AG04449 (cell line): ENCODE data around the gene LZTS3.
"Not testable (repeated sequence)": the region's sequence is repeated elsewhere in the genome, so short reads cannot be mapped to it uniquely, and the experiment has no call there.

ENCODE experiments used
- CTCF ChIA-PET: fragments of 350-600 bp; formaldehyde crosslinking; extraction: SDS; loops from one replicate; lab custom pipeline; 2021; ENCODE audit warnings: antibody characterized with exemption; lab: Yijun Ruan, JAX
- POLR2A ChIA-PET: fragments of 400-600, 350-600 bp; formaldehyde crosslinking; extraction: SDS; loops from one replicate; lab custom pipeline; 2020; ENCODE audit warnings: antibody characterized with exemption, inconsistent platforms; lab: Yijun Ruan, JAX
- DNase-seq: peaks from one replicate; pipeline ENCODE4 v3.0.0-alpha.2; 2010; ENCODE audit warnings: low read depth, low spot score
- H3K4me3 ChIP-seq: 2 replicates; pipeline ENCODE4 v1.5.1; 2011; ENCODE audit warnings: low read depth, mild to moderate bottlenecking, control low read depth, low read length
- CTCF ChIP-seq: IDR thresholded peaks from one replicate; pipeline ENCODE4 v1.5.1; 2011; ENCODE audit warnings: mild to moderate bottlenecking, moderate library complexity, low read length, control low read depth, inconsistent platforms; ENCODE audit not compliant: insufficient read depth; ENCODE audit errors: missing control alignments

LZTS3 gene

GRCh38 chr20:3183896-3184612, 10.7 kb upstream of the LZTS3 start:
- no peak for DNase-seq
- CTCF ChIA-PET: interaction anchor here (1.5 kb wide), 1 partner anchor 131 kb away, joined by 4 read pairs; no protein-coding TSS in a partner anchor

DNA sequence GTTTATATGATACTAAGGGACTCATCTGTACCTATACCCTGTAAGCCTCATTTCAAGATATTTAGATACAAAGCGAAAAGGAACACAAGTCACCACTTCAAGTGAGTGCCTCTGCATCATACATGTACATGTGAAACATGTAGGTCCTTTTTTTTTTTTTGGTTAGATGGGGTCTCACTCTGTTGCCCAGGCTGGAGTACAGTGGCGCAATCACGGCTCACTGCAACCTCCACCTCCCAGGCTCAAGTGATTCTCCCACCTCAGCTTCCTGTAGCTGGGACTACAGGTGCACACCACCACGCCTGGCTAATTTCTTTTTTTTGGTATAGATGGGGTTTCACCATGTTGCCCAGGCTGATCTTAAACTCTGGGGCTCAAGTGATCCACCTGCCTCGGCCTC, 9.1 kb upstream of the LZTS3 start:
- DNase-seq, POLR2A ChIA-PET, CTCF ChIA-PET, H3K4me3 ChIP-seq: not testable (repeated sequence)

More at GRCh38 chr20:3183896-3184612, 10.7 kb upstream of the LZTS3 start:
- no peak for TF ChIP-seq CTCF
- POLR2A ChIA-PET: no interaction called here
- H3K4me3 ChIP-seq: no peak overlapping the region

GRCh38 chr20:3181270-3181669, 7.9 kb upstream of the LZTS3 start:
- POLR2A ChIA-PET: interaction anchor here (0.5 kb wide), 1 partner anchor 71 kb away, joined by 3 read pairs; no protein-coding TSS in a partner anchor
- no peak overlapping the region for H3K4me3 ChIP-seq
- CTCF ChIA-PET: no interaction called here
- TF ChIP-seq CTCF: no peak
- no peak for DNase-seq

DNA sequence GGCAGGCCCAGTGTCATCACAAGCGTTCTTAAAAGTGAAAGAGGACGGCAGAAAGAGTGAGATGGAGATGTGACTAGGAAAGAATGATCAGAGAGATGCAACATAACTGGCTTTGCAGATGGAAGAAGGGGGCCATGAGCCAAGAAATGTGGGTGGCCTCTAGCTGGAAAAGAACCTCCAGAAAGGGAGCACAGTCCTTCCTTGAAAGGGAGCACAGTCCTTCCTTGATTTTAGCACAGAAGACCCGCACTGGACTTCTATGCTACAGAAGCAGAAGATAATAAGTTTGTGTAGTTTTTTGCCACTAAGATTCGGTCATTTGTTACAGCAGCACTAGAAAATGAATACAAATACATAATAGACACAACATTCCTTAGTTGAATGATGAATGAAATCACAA, 7.0 kb upstream of the LZTS3 start:
- no peak for TF ChIP-seq CTCF
- DNase-seq: no peak
- CTCF ChIA-PET: no interaction called here
- no peak overlapping the region for H3K4me3 ChIP-seq
- POLR2A ChIA-PET: no interaction called here

- H3K4me3 ChIP-seq: no peak overlapping the region
- ChIA-PET POLR2A (no interaction called here), CTCF (interaction anchor here (1.5 kb wide), 1 partner anchor 10 kb away, joined by 4 read pairs; no protein-coding TSS in a partner anchor)
- DNase-seq: no peak
- no peak for TF ChIP-seq CTCF
These were observed 4.6 kb upstream of the LZTS3 start for GRCh38 chr20:3177746-3178485.

GRCh38 chr20:3175270-3175669, 1.9 kb upstream of the LZTS3 start:
- POLR2A ChIA-PET: no interaction called here
- CTCF ChIA-PET: interaction anchor here (0.6 kb wide), 1 partner anchor 122 kb away, joined by 3 read pairs; no protein-coding TSS in a partner anchor
- DNase-seq: no peak
- no peak overlapping the region for H3K4me3 ChIP-seq
- no peak for TF ChIP-seq CTCF
